Sigmoid colon (tissue), 7 donors: ENCODE measurements around the gene MPI. TPM values are rescaled to one million over a fixed set of nuclear protein-coding genes. Genes with fewer than 3 reads are reported as not detected.

Experiments
- DNase-seq: peaks from one replicate; pipeline ENCODE4 v3.0.0-alpha.2; 2019
- H3K27ac ChIP-seq, 4 donors: fragments of 200-600 bp; sonication (generic); one replicate each; pipeline ENCODE4 v1.5.1; 2016 to 2019; ENCODE audit warnings: mild to moderate bottlenecking in 1 of 4
- H3K27me3 ChIP-seq, 3 donors: fragments of 200-600 bp; sonication (generic); one replicate each; pipeline ENCODE4 v1.5.1; 2019; ENCODE audit warnings: mild to moderate bottlenecking in 1 of 3
- H3K36me3 ChIP-seq, 4 donors: fragments of 200-600 bp; sonication (generic); one replicate each; pipeline ENCODE4 v1.5.1; 2016 to 2019
- H3K4me1 ChIP-seq, 4 donors: fragments of 200-600 bp; sonication (generic); one replicate each; pipeline ENCODE4 v1.5.1; 2017 to 2019
- H3K4me3 ChIP-seq, 4 donors: fragments of 200-600 bp; sonication (generic); one replicate each; pipeline ENCODE4 v1.5.1; 2017 to 2019; ENCODE audit warnings: mild to moderate bottlenecking in 2 of 4, moderate library complexity in 1 of 4
- H3K9me3 ChIP-seq, 4 donors: fragments of 200-600 bp in 3 of 4; sonication (generic) in 3 of 4; one replicate each; pipeline versions ENCODE4 v1.5.1 to v1.6.1; 2013 to 2019
- EP300 ChIP-seq, 4 donors: sonication (generic); formaldehyde crosslinking; IDR thresholded peaks; one replicate each; pipeline ENCODE4 v1.6.1; 2017; ENCODE audit warnings: antibody characterized with exemption in 4 of 4
- POLR2A ChIP-seq, 2 donors: fragments of 450-650 bp; IDR thresholded peaks; one replicate each; pipeline ENCODE4 v1.6.1; 2016; ENCODE audit warnings: antibody characterized with exemption in 2 of 2, mild to moderate bottlenecking in 2 of 2, moderate library complexity in 2 of 2
- POLR2AphosphoS5 ChIP-seq, 4 donors: sonication (generic); formaldehyde crosslinking; IDR thresholded peaks; one replicate each; pipeline ENCODE4 v1.6.1; 2017; ENCODE audit warnings: antibody characterized with exemption in 4 of 4
- WGBS, 2 donors: extraction: QIAGEN DNeasy Blood & Tissue Kit; methylation state at CpG; one replicate each; pipeline ENCODE4 v1.1.7; 2013; 5-methylcytosine and 5-hydroxymethylcytosine counted together
- intact Hi-C: fragments of 100-400 bp; cut with DNase I; formaldehyde crosslinking; loops from one replicate; pipeline ENCODE4 v1.15.1; 2023
- polyA plus RNA-seq, 3 donors: library from polyadenylated mRNA; stranded (reverse); fragments of 200-250 nt; gene quantifications; one replicate each; pipeline ENCODE4 v1.2.3, GENCODE V29; 2013
- total RNA-seq, 4 donors: library from RNA; depleted of rRNA; stranded (reverse); fragments of >200 nt; gene quantifications; one replicate each; pipeline ENCODE4 v1.1.0, GENCODE V29; 2016
- TF ChIP-seq, protein P1 (sequence below), 4 experiments: fragments of 450-650 bp in 3 of 4; fragments of 200-600 bp in 1 of 4; IDR thresholded peaks; one replicate each; pipeline ENCODE4 v1.5.1; 2016 to 2019; ENCODE audit warnings: antibody characterized with exemption in 4 of 4, mild to moderate bottlenecking in 3 of 4, moderate library complexity in 2 of 4
- donor health status: healthy with polysubstance abuse.
- donor health status: Bipolar disorder and iron deficiency.
- donor health status: healthy.

MPI gene
- total and polyA plus RNA-seq, 7 donors = 34.9 to 87.4 (median 51.0) TPM

GRCh38 chr15:74888716-74889115, 1.1 kb upstream of the MPI start:
- no peak for DNase-seq
- Histone ChIP-seq H3K9me3 (no peaks in the 10 kb centered on the region), H3K27ac (peak overlapping the region in 3 of 4 donors; percentile 82 to 87 (median 86)), H3K4me3 (no peak overlapping the region), H3K4me1 (peaks cover 0 to 25% (median 19%) of the 10 kb centered on the region in 4 donors), H3K36me3 (peaks cover 0 to 22% (median 6%) of the 10 kb centered on the region in 4 donors), H3K27me3 (no peaks in the 10 kb centered on the region)
- TF ChIP-seq EP300 (IDR thresholded peaks at IDR 0.05) (no peak), POLR2AphosphoS5 (IDR thresholded peaks at IDR 0.05) (no peak), POLR2A (IDR thresholded peaks at IDR 0.05) (no peak)
- TF ChIP-seq, protein P1, sequence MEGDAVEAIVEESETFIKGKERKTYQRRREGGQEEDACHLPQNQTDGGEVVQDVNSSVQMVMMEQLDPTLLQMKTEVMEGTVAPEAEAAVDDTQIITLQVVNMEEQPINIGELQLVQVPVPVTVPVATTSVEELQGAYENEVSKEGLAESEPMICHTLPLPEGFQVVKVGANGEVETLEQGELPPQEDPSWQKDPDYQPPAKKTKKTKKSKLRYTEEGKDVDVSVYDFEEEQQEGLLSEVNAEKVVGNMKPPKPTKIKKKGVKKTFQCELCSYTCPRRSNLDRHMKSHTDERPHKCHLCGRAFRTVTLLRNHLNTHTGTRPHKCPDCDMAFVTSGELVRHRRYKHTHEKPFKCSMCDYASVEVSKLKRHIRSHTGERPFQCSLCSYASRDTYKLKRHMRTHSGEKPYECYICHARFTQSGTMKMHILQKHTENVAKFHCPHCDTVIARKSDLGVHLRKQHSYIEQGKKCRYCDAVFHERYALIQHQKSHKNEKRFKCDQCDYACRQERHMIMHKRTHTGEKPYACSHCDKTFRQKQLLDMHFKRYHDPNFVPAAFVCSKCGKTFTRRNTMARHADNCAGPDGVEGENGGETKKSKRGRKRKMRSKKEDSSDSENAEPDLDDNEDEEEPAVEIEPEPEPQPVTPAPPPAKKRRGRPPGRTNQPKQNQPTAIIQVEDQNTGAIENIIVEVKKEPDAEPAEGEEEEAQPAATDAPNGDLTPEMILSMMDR (IDR thresholded peaks at IDR 0.05) = no peak
- intact Hi-C loops = no loop called here
- 93 to 96% methylated on average over 4 of the region's 4 CpGs for WGBS, 2 donors

GRCh38 chr15:74889390-74889882, 406 bp upstream of the MPI start:
- Histone ChIP-seq H3K4me3 (peak overlapping the region; percentile 88 to 97 (median 92)), H3K27me3 (no peaks in the 10 kb centered on the region), H3K9me3 (no peaks in the 10 kb centered on the region), H3K4me1 (peaks cover 0 to 25% (median 19%) of the 10 kb centered on the region in 4 donors), H3K27ac (peak overlapping the region; percentile 82 to 87 (median 86)), H3K36me3 (peaks cover 0 to 22% (median 6%) of the 10 kb centered on the region in 4 donors)
- peak; percentile 75 for DNase-seq
- 29 to 47% methylated on average over 8 of the region's 8 CpGs for WGBS, 2 donors
- intact Hi-C loops = no loop called here
- no peak for TF ChIP-seq POLR2AphosphoS5 (IDR thresholded peaks at IDR 0.05)
- TF ChIP-seq, protein P1 (IDR thresholded peaks at IDR 0.05) = peak in 1 of 4 experiments; percentile 53

DNA sequence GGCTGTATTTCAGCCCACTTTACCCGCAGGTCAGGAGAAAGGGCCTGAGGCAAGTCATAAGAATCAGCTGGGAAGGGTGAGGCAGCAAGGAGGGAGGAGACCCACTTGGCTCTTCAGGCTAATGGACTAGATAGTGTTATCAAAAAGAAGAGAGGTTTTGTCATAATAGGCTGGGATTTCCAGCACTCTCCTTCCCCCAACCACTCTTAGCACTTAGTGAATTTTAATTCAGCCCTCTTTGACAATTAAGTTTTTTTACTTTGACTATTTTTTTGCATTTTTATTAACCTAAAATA, 771 bp downstream of the MPI start:
- Histone ChIP-seq H3K27me3 (no peaks in the 10 kb centered on the region), H3K4me3 (peak overlapping the region; percentile 88 to 97 (median 92)), H3K36me3 (peaks cover 0 to 26% (median 6%) of the 10 kb centered on the region in 4 donors), H3K9me3 (no peaks in the 10 kb centered on the region), H3K27ac (peak overlapping the region; percentile 82 to 87 (median 86)), H3K4me1 (peaks cover 0 to 25% (median 19%) of the 10 kb centered on the region in 4 donors)
- intact Hi-C loops = no loop called here
- WGBS, 2 donors = 2 to 3% methylated on average over 1 of the region's 1 CpG
- no peak for DNase-seq
- no peak for TF ChIP-seq POLR2A (IDR thresholded peaks at IDR 0.05)
- TF ChIP-seq, protein P1 (IDR thresholded peaks at IDR 0.05) = no peak

GRCh38 chr15:74891469-74891868, 1.6 kb downstream of the MPI start:
- WGBS, 2 donors = 24 to 80% methylated on average over 3 of the region's 3 CpGs
- Histone ChIP-seq H3K4me1 (peaks cover 0 to 25% (median 19%) of the 10 kb centered on the region in 4 donors), H3K9me3 (no peaks in the 10 kb centered on the region), H3K36me3 (peaks cover 0 to 33% (median 6%) of the 10 kb centered on the region in 4 donors), H3K4me3 (no peak overlapping the region), H3K27me3 (no peaks in the 10 kb centered on the region), H3K27ac (no peak overlapping the region)
- intact Hi-C loops = no loop called here
- DNase-seq = no peak
- no peak for TF ChIP-seq POLR2A (IDR thresholded peaks at IDR 0.05)
- no peak for TF ChIP-seq POLR2AphosphoS5 (IDR thresholded peaks at IDR 0.05)
- TF ChIP-seq, protein P1 (IDR thresholded peaks at IDR 0.05) = no peak
- TF ChIP-seq EP300 (IDR thresholded peaks at IDR 0.05) = no peak

- TF ChIP-seq EP300 (IDR thresholded peaks at IDR 0.05) (no peak), POLR2AphosphoS5 (IDR thresholded peaks at IDR 0.05) (no peak), POLR2A (IDR thresholded peaks at IDR 0.05) (no peak)
- TF ChIP-seq, protein P1 (IDR thresholded peaks at IDR 0.05) = no peak
- DNase-seq = no peak
- Histone ChIP-seq H3K4me3 (no peak overlapping the region), H3K36me3 (peaks cover 0 to 42% (median 6%) of the 10 kb centered on the region in 4 donors), H3K4me1 (peaks cover 0 to 25% (median 19%) of the 10 kb centered on the region in 4 donors), H3K9me3 (no peaks in the 10 kb centered on the region), H3K27ac (no peak overlapping the region), H3K27me3 (no peaks in the 10 kb centered on the region)
- intact Hi-C loops = no loop called here
- WGBS, 2 donors = 73 to 87% methylated on average over 3 of the region's 3 CpGs
These were observed 2.5 kb downstream of the MPI start for GRCh38 chr15:74892313-74892712.
